ENCODE measurements around the gene PUS10. TPM values are rescaled to one million over a fixed set of nuclear protein-coding genes. Genes with fewer than 3 reads are reported as not detected.

The PUS10 gene
- total and polyA plus RNA-seq, 2 of the 13 experiments (the other 11 are each of a cell fraction or from before 2014, with no cell fraction given): 41.4 to 44.3 TPM

GRCh38 chr2:61017556-61018317 lies at the start of gene PUS10, which contains the start of gene PEX13 (continued):
- TF ChIP-seq ZGPAT (CRISPR knock-in tag; IDR thresholded peaks at IDR 0.05) (peak; percentile 85; the same call in 1 of the 2 replicates), ZNF720 (CRISPR knock-in tag; IDR thresholded peaks at IDR 0.05) (no peak), KDM4B (CRISPR knock-in tag; IDR thresholded peaks at IDR 0.05) (0 out of 2 replicates have a peak, but pooled peaks have one; percentile 16), MTERF4 (CRISPR knock-in tag; IDR thresholded peaks at IDR 0.05) (peak; percentile 81), ISL2 (CRISPR knock-in tag; IDR thresholded peaks at IDR 0.05) (peak; percentile 49), STAT5B (CRISPR knock-in tag; IDR thresholded peaks at IDR 0.05) (no peak; the same call in 1 of the 2 replicates), MAFK (conservative IDR thresholded peaks at IDR 0.05 in 1 of 2, IDR thresholded peaks at IDR 0.05 in 1 of 2; ENCODE audit: low read length in 2 of 2) (no peak), GLI4 (CRISPR knock-in tag; IDR thresholded peaks at IDR 0.05; ENCODE audit: borderline replicate concordance) (peak; percentile 78; the same call in 1 of the 2 replicates), ZBTB39 (CRISPR knock-in tag; IDR thresholded peaks at IDR 0.05) (no peak), BRF2 (CRISPR knock-in tag; IDR thresholded peaks at IDR 0.05) (0 out of 2 replicates have a peak, but pooled peaks have one; percentile 11), SIN3B (IDR thresholded peaks at IDR 0.05; ENCODE audit: low read length) (no peak), ONECUT2 (CRISPR knock-in tag; IDR thresholded peaks at IDR 0.05) (peak; percentile 82), ZNF616 (CRISPR knock-in tag; IDR thresholded peaks at IDR 0.05; ENCODE audit: low read depth) (peak; percentile 67), RXRA (CRISPR knock-in tag; IDR thresholded peaks at IDR 0.05) (peak; percentile 69), MLLT10 (CRISPR knock-in tag; IDR thresholded peaks at IDR 0.05) (no peak), PHF21A (CRISPR knock-in tag; IDR thresholded peaks at IDR 0.05) (peak; percentile 91), ADNP (CRISPR knock-in tag; IDR thresholded peaks at IDR 0.05) (no peak), ZMYM2 (CRISPR knock-in tag; IDR thresholded peaks at IDR 0.05) (peak; percentile 87), ZNF224 (CRISPR knock-in tag; IDR thresholded peaks at IDR 0.05) (peak; percentile 96; the same call in 1 of the 2 replicates), ZNF83 (CRISPR knock-in tag; IDR thresholded peaks at IDR 0.05; ENCODE audit: borderline replicate concordance) (no peak), TRIM24 (CRISPR knock-in tag; IDR thresholded peaks at IDR 0.05) (no peak; the same call in 1 of the 2 replicates), ZNF251 (CRISPR knock-in tag; IDR thresholded peaks at IDR 0.05) (no peak), U2AF1 (optimal IDR thresholded peaks at IDR 0.05; ENCODE audit: low read depth, low read length) (peak; percentile 59), ZNF460 (CRISPR knock-in tag; IDR thresholded peaks at IDR 0.05; ENCODE audit: borderline replicate concordance) (no peak; the same call in 1 of the 2 replicates), ZNF101 (CRISPR knock-in tag; IDR thresholded peaks at IDR 0.05; ENCODE audit: borderline replicate concordance, low read depth) (0 out of 2 replicates have a peak, but pooled peaks have one; percentile 38), PCBP2 (optimal IDR thresholded peaks at IDR 0.05; ENCODE audit: low read depth, low read length, poor library complexity, severe bottlenecking) (no peak)

All from HepG2 (cell line).